Right lobe of liver (tissue), 6 donors: ENCODE results near the gene AFDN. TPM values are rescaled to one million over a fixed set of nuclear protein-coding genes. Genes with fewer than 3 reads are reported as not detected.

Source experiments
- ATAC-seq, 4 donors: fragments of 200-7000 bp; cut with Tn5 transposase; one replicate each; pipeline ENCODE4 v1.9.1; 2020; ENCODE audit warnings: mild to moderate bottlenecking in 4 of 4, moderate library complexity in 4 of 4
- DNase-seq, 3 donors: peaks; one replicate each; pipeline ENCODE4 v3.0.0-alpha.2; 2020
- H3K27ac ChIP-seq, 3 donors: fragments of 200-600 bp; one replicate each; pipeline ENCODE4 v1.8.0; 2022
- H3K27me3 ChIP-seq, 2 donors: fragments of 200-600 bp; one replicate each; pipeline ENCODE4 v1.8.0; 2022
- H3K36me3 ChIP-seq, 4 donors: fragments of 200-600 bp; sonication (generic) in 1 of 4; one replicate each; pipeline versions ENCODE4 v1.5.1 to v1.8.0; 2017 to 2022; ENCODE audit warnings: control low read depth in 1 of 4
- H3K4me1 ChIP-seq, 4 donors: fragments of 200-600 bp; sonication (generic) in 1 of 4; one replicate each; pipeline versions ENCODE4 v1.5.1 to v1.8.0; 2017 to 2022; ENCODE audit warnings: control low read depth in 1 of 4
- H3K4me3 ChIP-seq, 3 donors: fragments of 200-600 bp; one replicate each; pipeline ENCODE4 v1.8.0; 2022
- H3K9me3 ChIP-seq, 4 donors: fragments of 200-600 bp; sonication (generic) in 1 of 4; one replicate each; pipeline versions ENCODE4 v1.5.1 to v1.8.0; 2017 to 2022; ENCODE audit warnings: control low read depth in 1 of 4
- CTCF ChIP-seq, 4 donors: fragments of 200-600 bp in 3 of 4; fragments of 450-650 bp in 1 of 4; IDR thresholded peaks; one replicate each; pipeline versions ENCODE4 v1.5.1 to v1.8.0; 2016 to 2022; ENCODE audit warnings: antibody characterized with exemption in 4 of 4, mild to moderate bottlenecking in 2 of 4
- POLR2A ChIP-seq: fragments of 450-650 bp; IDR thresholded peaks from one replicate; pipeline ENCODE4 v1.6.1; 2017; ENCODE audit warnings: antibody characterized with exemption, mild to moderate bottlenecking
- WGBS: methylation state at CpG from one replicate; pipeline ENCODE4 v1.1.6; 2018; ENCODE audit warnings: low coverage, low lambda C conversion rate; ENCODE audit not compliant: insufficient coverage; ENCODE audit errors: missing lambda C conversion rate; 5-methylcytosine and 5-hydroxymethylcytosine counted together
- intact Hi-C, 2 donors: fragments of 100-400 bp; cut with DNase I; formaldehyde crosslinking; loops; one replicate each; pipeline versions ENCODE4 v1.11.2 to v1.14.1; 2022
- total RNA-seq, 6 experiments: library from RNA; depleted of rRNA in 2 of 6; stranded (reverse); fragments of >200 nt in 2 of 6; fragmentation: NEBNext Ultra II Directional in 3 of 6; extraction: Animal tissue kit (Norgen Biotek cat#: 25700) in 3 of 6; gene quantifications; one replicate each; pipeline versions ENCODE4 v1.1.0 to v1.2.4, GENCODE V29; 2016 to 2023
- donor health status: DM: no; HTN: yes; CAD: no.
- donor health status: DM: no; HTN: no; CAD: no.
- donor health status: DM: no; HTN: no; CAD: no.
- donor health status: DM: no; HTN: yes; CAD: no.
- donor health status: DM: no; HTN: yes; CAD: no.

AFDN gene
- total RNA-seq, 6 experiments from 2014 or later, result 77.0 to 106 (median 85.5) TPM

GRCh38 chr6:167833396-167833763, 6.7 kb downstream of the AFDN start:
- Histone ChIP-seq H3K4me1 (peaks cover 0 to 41% (median 18%) of the 10 kb centered on the region in 4 donors), H3K9me3 (no peaks in the 10 kb centered on the region), H3K27me3 (no peaks in the 10 kb centered on the region), H3K4me3 (no peak overlapping the region), H3K27ac (peak overlapping the region; percentile 30 to 35 (median 34)), H3K36me3 (no peaks in the 10 kb centered on the region)
- intact Hi-C loops, result no loop called here
- TF ChIP-seq POLR2A (no peak), CTCF (IDR thresholded peaks at IDR 0.05) (no peak)
- ATAC-seq, result peak in 3 of 4 donors; percentile 7 to 25 (median 19)
- WGBS, result 17% methylated on average over 2 of the region's 2 CpGs
- no peak for DNase-seq

- Histone ChIP-seq H3K4me3 (no peak overlapping the region), H3K27ac (no peak overlapping the region), H3K36me3 (no peaks in the 10 kb centered on the region), H3K9me3 (no peaks in the 10 kb centered on the region), H3K27me3 (no peaks in the 10 kb centered on the region), H3K4me1 (peaks cover 0 to 41% (median 9%) of the 10 kb centered on the region in 4 donors)
- intact Hi-C loops, result no loop called here
- ATAC-seq (no peak), DNase-seq (no peak)
- TF ChIP-seq CTCF (IDR thresholded peaks at IDR 0.05) (no peak), POLR2A (no peak)
- 59% methylated on average over 3 of the region's 3 CpGs for WGBS
These were observed 8.5 kb downstream of the AFDN start for GRCh38 chr6:167835260-167835659.

- Histone ChIP-seq H3K36me3 (no peaks in the 10 kb centered on the region), H3K4me3 (no peak overlapping the region), H3K9me3 (no peaks in the 10 kb centered on the region), H3K4me1 (peaks cover 0 to 30% (median 9%) of the 10 kb centered on the region in 4 donors), H3K27me3 (no peaks in the 10 kb centered on the region), H3K27ac (no peak overlapping the region)
- 64% methylated on average over 3 of the region's 3 CpGs for WGBS
- no peak for DNase-seq
- no peak for ATAC-seq
- intact Hi-C loops, result no loop called here
- no peak for TF ChIP-seq POLR2A
- no peak for TF ChIP-seq CTCF (IDR thresholded peaks at IDR 0.05)
These were observed 10.0 kb downstream of the AFDN start for GRCh38 chr6:167836721-167837120.

- Histone ChIP-seq H3K4me3 (no peak overlapping the region), H3K36me3 (no peaks in the 10 kb centered on the region), H3K4me1 (peaks cover 0 to 28% (median 5%) of the 10 kb centered on the region in 4 donors), H3K27ac (no peak overlapping the region), H3K9me3 (no peaks in the 10 kb centered on the region), H3K27me3 (no peaks in the 10 kb centered on the region)
- DNase-seq, result no peak
- WGBS, result 95% methylated on average over 6 of the region's 6 CpGs
- no peak for ATAC-seq
- TF ChIP-seq CTCF (IDR thresholded peaks at IDR 0.05) (no peak), POLR2A (no peak)
- intact Hi-C loops, result no loop called here
These were observed 11.6 kb downstream of the AFDN start for GRCh38 chr6:167838207-167838748.

GRCh38 chr6:167839343-167839742, 12.6 kb downstream of the AFDN start:
- no peak for ATAC-seq
- no peak for DNase-seq
- Histone ChIP-seq H3K27ac (no peak overlapping the region), H3K9me3 (no peaks in the 10 kb centered on the region), H3K36me3 (no peaks in the 10 kb centered on the region), H3K4me3 (no peak overlapping the region), H3K27me3 (no peaks in the 10 kb centered on the region), H3K4me1 (peaks cover 0 to 24% (median 3%) of the 10 kb centered on the region in 4 donors)
- intact Hi-C loops, result no loop called here
- WGBS, result 85% methylated on average over 3 of the region's 3 CpGs
- TF ChIP-seq POLR2A (no peak), CTCF (IDR thresholded peaks at IDR 0.05) (no peak)
